ENCODE data around the gene LCAT. TPM values are rescaled to one million over a fixed set of nuclear protein-coding genes. Genes with fewer than 3 reads are reported as not detected.

The LCAT gene
- total RNA-seq, 4 donors from 2014 or later: 17.9 to 43.9 (median 26.8) TPM

GRCh38 chr16:67928561-67929364, 15.2 kb downstream of the LCAT start:
- WGBS, 2 donors: 46 to 50% methylated on average over 13 to 14 of the region's 16 CpGs
- Histone ChIP-seq H3K4me1 (peaks cover 0 to 32% (median 0%) of the 10 kb centered on the region in 4 donors), H3K27ac (no peak overlapping the region), H3K4me3 (no peak overlapping the region), H3K36me3 (peaks cover 0 to 67% (median 5%) of the 10 kb centered on the region in 3 donors), H3K27me3 (no peaks in the 10 kb centered on the region), H3K9me3 (no peaks in the 10 kb centered on the region)
- DNase-seq (ENCODE audit: low spot score in 2 of 2): peak; percentile 59 to 81
- TF ChIP-seq EP300 (IDR thresholded peaks at IDR 0.05): peak in 1 of 2 donors; percentile 8
- TF ChIP-seq, protein P1, sequence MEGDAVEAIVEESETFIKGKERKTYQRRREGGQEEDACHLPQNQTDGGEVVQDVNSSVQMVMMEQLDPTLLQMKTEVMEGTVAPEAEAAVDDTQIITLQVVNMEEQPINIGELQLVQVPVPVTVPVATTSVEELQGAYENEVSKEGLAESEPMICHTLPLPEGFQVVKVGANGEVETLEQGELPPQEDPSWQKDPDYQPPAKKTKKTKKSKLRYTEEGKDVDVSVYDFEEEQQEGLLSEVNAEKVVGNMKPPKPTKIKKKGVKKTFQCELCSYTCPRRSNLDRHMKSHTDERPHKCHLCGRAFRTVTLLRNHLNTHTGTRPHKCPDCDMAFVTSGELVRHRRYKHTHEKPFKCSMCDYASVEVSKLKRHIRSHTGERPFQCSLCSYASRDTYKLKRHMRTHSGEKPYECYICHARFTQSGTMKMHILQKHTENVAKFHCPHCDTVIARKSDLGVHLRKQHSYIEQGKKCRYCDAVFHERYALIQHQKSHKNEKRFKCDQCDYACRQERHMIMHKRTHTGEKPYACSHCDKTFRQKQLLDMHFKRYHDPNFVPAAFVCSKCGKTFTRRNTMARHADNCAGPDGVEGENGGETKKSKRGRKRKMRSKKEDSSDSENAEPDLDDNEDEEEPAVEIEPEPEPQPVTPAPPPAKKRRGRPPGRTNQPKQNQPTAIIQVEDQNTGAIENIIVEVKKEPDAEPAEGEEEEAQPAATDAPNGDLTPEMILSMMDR (IDR thresholded peaks at IDR 0.05): peak; percentile 66 to 93 (median 77)
- TF ChIP-seq POLR2A (IDR thresholded peaks at IDR 0.05): no peak

GRCh38 chr16:67928147-67928546, 15.8 kb downstream of the LCAT start:
- peaks cover 0 to 36% (median 0%) of the 10 kb centered on the region in 4 donors for H3K4me1 ChIP-seq
- WGBS, 2 donors: 83 to 87% methylated on average over 7 of the region's 7 CpGs
- H3K27ac ChIP-seq: no peak overlapping the region
- H3K36me3 ChIP-seq: peaks cover 0 to 70% (median 5%) of the 10 kb centered on the region in 3 donors
- no peak overlapping the region for H3K4me3 ChIP-seq
- no peaks in the 10 kb centered on the region for H3K27me3 ChIP-seq
- no peak for DNase-seq (ENCODE audit: low spot score in 2 of 2)
- TF ChIP-seq POLR2A (IDR thresholded peaks at IDR 0.05) (no peak), EP300 (IDR thresholded peaks at IDR 0.05) (no peak)
- TF ChIP-seq, protein P1 (IDR thresholded peaks at IDR 0.05): no peak
- H3K9me3 ChIP-seq: no peaks in the 10 kb centered on the region

GRCh38 chr16:67927131-67927941, 16.6 kb downstream of the LCAT start:
- DNase-seq (ENCODE audit: low spot score in 2 of 2): peak in 1 of 2 donors; percentile 10
- no peaks in the 10 kb centered on the region for H3K9me3 ChIP-seq
- H3K36me3 ChIP-seq: peaks cover 0 to 75% (median 5%) of the 10 kb centered on the region in 3 donors
- peak overlapping the region in 2 of 4 donors; percentile 7 to 62 for H3K27ac ChIP-seq
- no peaks in the 10 kb centered on the region for H3K27me3 ChIP-seq
- H3K4me1 ChIP-seq: peaks cover 0 to 44% (median 0%) of the 10 kb centered on the region in 4 donors
- TF ChIP-seq EP300 (IDR thresholded peaks at IDR 0.05): no peak
- TF ChIP-seq POLR2A (IDR thresholded peaks at IDR 0.05): no peak
- TF ChIP-seq, protein P1 (IDR thresholded peaks at IDR 0.05): no peak
- 83 to 94% methylated on average over 21 to 22 of the region's 22 CpGs for WGBS, 2 donors
- no peak overlapping the region for H3K4me3 ChIP-seq

DNA sequence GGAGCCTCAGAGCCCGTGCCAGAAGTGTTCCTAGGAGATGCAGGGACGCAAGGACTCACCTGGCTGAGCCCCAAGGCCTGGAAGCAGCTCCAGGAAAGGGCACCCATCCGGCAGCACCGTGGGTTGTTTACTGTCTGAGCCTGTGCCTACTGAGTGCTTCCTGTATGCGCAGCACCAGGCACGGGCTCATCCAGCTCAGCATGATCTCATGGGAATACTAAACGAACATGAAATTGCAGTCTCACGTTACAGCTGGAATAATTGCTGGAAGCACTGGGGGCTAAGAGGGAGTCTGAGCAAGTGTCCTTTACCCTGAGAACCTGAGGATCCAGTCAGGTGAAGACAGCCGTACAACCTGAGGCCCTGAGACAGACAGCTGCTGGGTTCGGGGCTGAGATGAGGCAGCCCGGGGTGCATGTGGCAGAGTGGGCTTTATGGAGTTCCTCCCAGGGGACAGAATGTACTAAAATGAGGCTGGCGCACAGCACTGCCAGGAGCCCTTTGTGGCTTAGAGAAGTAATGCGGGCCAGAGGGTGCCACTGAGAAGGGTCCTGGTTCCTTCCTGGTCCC, 17.7 kb downstream of the LCAT start:
- DNase-seq (ENCODE audit: low spot score in 2 of 2): peak in 1 of 2 donors; percentile 9
- no peak overlapping the region for H3K4me3 ChIP-seq
- peak overlapping the region; percentile 2 to 62 (median 20) for H3K27ac ChIP-seq
- H3K27me3 ChIP-seq: no peaks in the 10 kb centered on the region
- H3K9me3 ChIP-seq: no peaks in the 10 kb centered on the region
- H3K36me3 ChIP-seq: peaks cover 0 to 66% (median 5%) of the 10 kb centered on the region in 3 donors
- TF ChIP-seq, protein P1 (IDR thresholded peaks at IDR 0.05): no peak
- TF ChIP-seq POLR2A (IDR thresholded peaks at IDR 0.05) (no peak), EP300 (IDR thresholded peaks at IDR 0.05) (no peak)
- WGBS, 2 donors: 46 to 53% methylated on average over 7 to 13 of the region's 13 CpGs
- peaks cover 0 to 53% (median 4%) of the 10 kb centered on the region in 4 donors for H3K4me1 ChIP-seq

All from tibial nerve (tissue), 4 donors.